Stimulated activated CD8-positive, alpha-beta memory T cell treated with anti-CD3 and anti-CD28 coated beads, Interleukin-4, amount 100 ng/mL, for 24 hours (primary cell): ENCODE results near the gene MED12.

ENCODE experiments used
- DNase-seq: peaks from one replicate; pipeline ENCODE4 v3.0.0-alpha.2; 2020; ENCODE audit warnings: low read depth

MED12 gene

DNA sequence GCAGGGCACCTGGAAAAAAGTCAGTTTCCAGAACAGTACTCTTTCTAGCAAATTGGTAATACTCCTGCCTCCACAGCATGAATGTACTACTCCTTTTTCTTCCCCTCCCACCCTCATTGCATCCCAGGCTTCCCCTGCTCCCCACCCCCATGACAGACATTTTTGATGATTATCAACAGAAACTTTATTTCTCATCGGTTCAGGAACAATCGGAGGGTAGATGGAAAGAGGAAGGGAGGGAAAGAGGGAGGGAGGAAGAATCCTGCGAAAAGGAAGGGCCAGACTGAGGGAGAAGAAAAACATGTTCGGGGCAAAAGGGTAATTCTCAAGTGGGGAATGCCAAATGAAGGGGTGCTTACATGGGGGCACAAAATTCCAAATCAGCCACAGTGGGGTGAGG lies 11.2 kb upstream of the MED12 start:
- DNase-seq, result no peak

GRCh38 chrX:71107762-71108360 lies 10.5 kb upstream of the MED12 start:
- peak; percentile 28 for DNase-seq

DNA sequence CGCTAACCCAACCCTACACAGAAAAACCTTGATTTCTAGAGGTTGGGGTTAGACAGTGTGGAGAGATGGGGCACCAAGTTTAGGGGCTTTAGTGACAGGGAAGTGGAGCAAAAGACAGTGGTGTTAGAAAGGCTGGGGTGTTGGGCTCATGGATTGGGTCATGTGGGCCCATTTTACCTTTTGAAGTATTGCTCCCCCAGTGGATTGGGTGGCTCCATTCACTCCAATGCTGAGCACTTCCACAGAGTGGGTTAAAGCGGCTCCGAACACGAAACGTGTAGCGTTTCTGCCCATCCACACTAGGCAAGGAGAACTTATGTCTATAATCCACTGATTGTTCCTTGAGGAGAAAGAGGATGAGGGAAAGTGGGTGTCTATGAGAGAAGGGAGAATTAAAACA lies 9.3 kb upstream of the MED12 start:
- DNase-seq, result no peak

GRCh38 chrX:71111141-71111843 lies 7.1 kb upstream of the MED12 start, which contains the start of gene IL2RG:
Gene IL2RG, minus strand, starts transcription at chrX:71111577. Its CDS starts 38 bp downstream, at chrX:71111539.
- DNase-seq, result peak; percentile 59

DNA sequence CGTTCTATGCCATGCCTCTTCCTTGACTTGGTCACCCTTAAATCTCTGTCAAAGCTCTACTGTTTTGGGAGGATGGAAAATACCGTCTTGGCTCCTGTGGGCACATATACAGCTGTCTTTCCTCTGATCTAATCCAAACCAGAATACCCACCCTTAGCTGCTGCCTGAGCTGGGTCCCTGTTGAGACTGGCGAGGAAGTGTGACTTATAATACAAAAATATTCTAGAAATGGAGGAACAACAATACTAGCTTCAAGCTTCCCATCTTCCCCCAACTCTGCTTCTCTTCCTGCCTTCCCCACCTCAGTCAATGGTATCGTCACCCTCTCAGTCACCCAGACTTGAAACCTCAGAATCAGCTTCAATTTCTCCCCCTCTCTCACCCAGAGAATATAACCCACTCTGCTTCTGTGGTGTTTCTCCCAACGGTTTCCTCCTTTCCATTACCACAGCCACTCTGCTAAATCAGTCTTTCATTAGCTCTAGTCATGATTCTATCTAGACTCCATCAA lies 6.4 kb upstream of the MED12 start:
- no peak for DNase-seq

DNA sequence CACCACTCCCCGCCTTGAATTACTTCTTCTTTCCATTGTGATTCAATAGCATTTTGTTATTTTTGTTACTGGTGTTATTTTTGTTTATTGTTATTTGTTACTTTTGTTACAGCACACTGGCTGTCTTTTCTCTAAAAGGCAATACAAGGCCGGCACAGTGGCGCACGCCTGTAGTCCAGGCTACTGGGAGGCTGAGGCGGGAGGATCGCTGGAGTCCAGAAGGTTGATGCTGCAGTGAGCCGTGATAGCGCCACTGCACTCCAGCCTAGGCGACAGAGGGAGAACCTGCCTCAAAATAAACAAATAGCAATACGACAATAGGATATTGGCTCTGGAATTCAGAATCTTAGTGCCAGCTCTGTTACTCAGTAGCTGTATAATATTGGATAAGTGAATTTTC lies 1.0 kb upstream of the MED12 start:
- DNase-seq, result no peak

GRCh38 chrX:71118985-71119535 lies 664 bp downstream of the MED12 start:
- no peak for DNase-seq

GRCh38 chrX:71128166-71128833 lies 9.9 kb downstream of the MED12 start:
- no peak for DNase-seq

GRCh38 chrX:71128915-71129765 lies 10.7 kb downstream of the MED12 start:
- peak; percentile 63 for DNase-seq

GRCh38 chrX:71131510-71131909 lies 13.1 kb downstream of the MED12 start:
- no peak for DNase-seq

- DNase-seq, result no peak
These were observed 22.0 kb downstream of the MED12 start for GRCh38 chrX:71140440-71140839.

GRCh38 chrX:71143508-71143907 lies 25.1 kb downstream of the MED12 start:
- no peak for DNase-seq

GRCh38 chrX:71144651-71145050 lies 26.3 kb downstream of the MED12 start, which contains the start of gene NLGN3:
Gene NLGN3, plus strand, starts transcription at chrX:71144841. Its CDS starts 2,909 bp downstream, at chrX:71147750.
- no peak for DNase-seq

DNA sequence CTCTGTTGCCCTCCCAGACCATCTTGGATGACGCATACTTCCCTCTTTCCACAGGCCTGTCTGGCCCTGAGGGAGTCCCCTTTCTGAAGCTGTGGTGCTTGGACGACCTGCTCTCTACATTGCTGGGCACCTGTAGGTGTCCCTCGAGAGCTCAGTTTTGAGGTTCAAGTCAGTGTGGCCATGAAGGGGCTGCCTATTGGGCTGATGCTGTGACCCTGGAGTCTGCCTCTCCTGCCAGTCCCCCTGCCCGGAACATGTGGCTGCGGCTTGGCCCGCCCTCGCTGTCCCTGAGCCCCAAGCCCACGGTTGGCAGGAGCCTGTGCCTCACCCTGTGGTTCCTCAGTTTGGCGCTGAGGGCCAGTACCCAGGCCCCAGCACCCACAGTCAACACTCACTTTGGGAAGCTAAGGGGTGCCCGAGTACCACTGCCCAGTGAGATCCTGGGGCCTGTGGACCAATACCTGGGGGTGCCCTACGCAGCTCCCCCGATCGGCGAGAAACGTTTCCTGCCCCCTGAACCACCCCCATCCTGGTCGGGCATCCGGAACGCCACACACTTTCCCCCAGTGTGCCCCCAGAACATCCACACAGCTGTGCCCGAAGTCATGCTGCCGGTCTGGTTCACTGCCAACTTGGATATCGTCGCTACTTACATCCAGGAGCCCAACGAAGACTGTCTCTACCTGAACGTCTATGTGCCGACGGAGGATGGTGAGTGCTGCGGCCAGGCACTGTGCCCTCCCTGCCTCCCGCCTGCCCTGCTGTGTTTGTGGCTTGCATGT lies 29.3 kb downstream of the MED12 start:
- DNase-seq, result no peak

GRCh38 chrX:71148278-71148663 lies 29.9 kb downstream of the MED12 start:
- DNase-seq, result no peak

- DNase-seq, result no peak
These were observed 33.0 kb downstream of the MED12 start for GRCh38 chrX:71151366-71151765.

DNA sequence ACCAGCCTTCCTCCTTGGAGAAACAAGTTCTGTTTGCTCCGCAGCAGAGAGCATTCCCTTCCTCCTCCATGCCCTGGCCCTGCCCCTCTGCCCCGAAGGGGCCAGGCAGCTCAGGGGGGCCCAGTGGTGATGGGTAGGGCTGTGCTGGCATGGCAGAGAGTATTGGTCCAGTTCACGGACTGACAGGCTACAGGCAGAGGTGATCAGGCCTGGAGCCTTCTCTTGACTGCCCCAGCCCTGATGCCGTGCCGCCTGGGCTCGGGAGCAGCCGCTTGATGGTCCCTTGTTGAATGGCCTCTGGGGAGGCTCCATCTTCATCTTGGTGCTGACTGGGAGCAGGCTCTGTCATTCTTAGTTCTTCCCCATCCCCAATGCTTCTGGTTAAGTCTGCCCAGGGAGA lies 35.8 kb downstream of the MED12 start:
- DNase-seq, result no peak

GRCh38 chrX:71154641-71155040 lies 36.2 kb downstream of the MED12 start:
- no peak for DNase-seq

DNA sequence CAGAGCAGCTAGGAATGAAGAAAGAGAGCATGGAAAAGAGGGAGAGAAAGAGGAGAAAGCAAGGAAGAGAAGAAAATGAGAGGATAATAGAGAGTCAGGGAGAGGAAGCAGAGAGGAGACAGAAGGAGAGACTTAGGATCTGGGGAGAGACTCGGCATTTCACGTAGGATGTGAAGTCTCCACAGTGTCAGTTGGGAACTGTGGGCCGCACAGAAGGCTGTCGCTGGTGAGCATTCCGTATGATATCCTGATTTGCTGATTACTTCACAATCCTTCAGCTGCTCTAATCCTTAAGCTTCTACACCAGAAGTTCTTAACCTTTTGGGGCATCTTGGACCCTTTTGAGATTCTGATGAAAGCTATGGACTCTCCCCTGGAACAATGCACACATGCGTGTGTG lies 40.2 kb downstream of the MED12 start:
- DNase-seq, result no peak

DNA sequence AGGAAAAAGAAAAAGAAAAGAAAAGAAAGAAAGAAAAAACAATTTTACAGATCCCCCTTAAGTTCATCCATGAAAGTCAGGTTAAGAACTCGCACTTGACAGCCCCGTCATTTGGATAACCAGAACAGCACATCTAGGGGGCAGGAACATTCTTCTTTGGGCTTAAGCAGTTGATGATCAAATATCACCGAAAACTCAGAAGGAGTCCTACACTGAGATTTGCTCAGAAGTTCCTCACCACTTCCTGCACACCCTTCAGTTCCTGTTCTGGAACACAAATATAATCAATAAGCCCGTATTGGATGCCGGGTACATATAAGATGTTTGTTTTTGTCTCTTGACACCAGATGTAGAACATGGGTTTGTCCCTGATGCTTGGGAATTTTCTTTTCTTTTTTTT lies 40.9 kb downstream of the MED12 start:
- no peak for DNase-seq

DNA sequence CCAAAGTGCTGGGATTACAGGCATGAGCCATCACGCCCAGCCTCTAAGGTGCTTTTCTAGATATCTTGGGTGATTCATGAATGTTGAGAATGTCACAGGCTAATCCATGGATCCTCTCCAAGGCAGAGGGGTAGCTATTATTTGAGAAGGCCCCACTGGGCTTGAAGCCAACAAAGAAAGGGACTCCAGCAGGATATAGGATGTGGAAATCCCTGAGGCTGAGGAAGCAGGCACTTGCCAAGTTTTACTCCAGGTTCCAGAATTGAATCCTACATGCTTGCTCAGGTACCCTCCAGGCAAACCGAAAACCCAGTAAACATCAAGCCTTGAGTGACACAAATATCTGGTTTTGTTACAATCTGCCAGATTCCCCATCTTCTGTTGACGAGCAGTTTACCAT lies 42.1 kb downstream of the MED12 start:
- no peak for DNase-seq
